Stimulated activated CD8-positive, alpha-beta memory T cell treated with anti-CD3 and anti-CD28 coated beads, Interleukin-15, amount 100 ng/mL, for 1 hour (primary cell): ENCODE measurements around the gene SH3GLB1.

Experiments
- DNase-seq: peaks from one replicate; pipeline ENCODE4 v3.0.0-alpha.2; 2020; ENCODE audit warnings: low read depth

The SH3GLB1 gene

GRCh38 chr1:86739648-86740509 is 35.5 kb downstream of the SH3GLB1 start:
- no peak for DNase-seq

- peak; percentile 19 for DNase-seq
Observed at GRCh38 chr1:86741947-86742572, 37.7 kb downstream of the SH3GLB1 start.

- no peak for DNase-seq
Observed at GRCh38 chr1:86747304-86747703, 42.9 kb downstream of the SH3GLB1 start.

- no peak for DNase-seq
Observed at GRCh38 chr1:86748622-86749373, 44.4 kb downstream of the SH3GLB1 start.

- DNase-seq, result no peak
Observed at GRCh38 chr1:86750076-86750475, 45.7 kb downstream of the SH3GLB1 start.

- DNase-seq, result no peak
Observed at GRCh38 chr1:86750530-86750929, 46.2 kb downstream of the SH3GLB1 start.

GRCh38 chr1:86751923-86752322 is 47.5 kb downstream of the SH3GLB1 start:
- no peak for DNase-seq

GRCh38 chr1:86753700-86754099 is 49.3 kb downstream of the SH3GLB1 start:
- DNase-seq, result no peak

- no peak for DNase-seq
Observed at GRCh38 chr1:86754265-86754974, 50.0 kb downstream of the SH3GLB1 start.

GRCh38 chr1:86756062-86756406 is 51.7 kb downstream of the SH3GLB1 start:
- DNase-seq, result no peak

- no peak for DNase-seq
Observed at GRCh38 chr1:86757272-86757984, 53.1 kb downstream of the SH3GLB1 start.

- DNase-seq, result no peak
Observed at GRCh38 chr1:86758570-86758969, 54.2 kb downstream of the SH3GLB1 start.

- no peak for DNase-seq
Observed at GRCh38 chr1:86760199-86760598, 55.8 kb downstream of the SH3GLB1 start.

GRCh38 chr1:86762336-86762735 is 58.0 kb downstream of the SH3GLB1 start:
- no peak for DNase-seq

- DNase-seq, result no peak
Observed at GRCh38 chr1:86764523-86764922, 60.1 kb downstream of the SH3GLB1 start.

- no peak for DNase-seq
Observed at GRCh38 chr1:86765073-86765472, 60.7 kb downstream of the SH3GLB1 start.

- DNase-seq, result no peak
Observed at GRCh38 chr1:86765674-86766073, 61.3 kb downstream of the SH3GLB1 start.

- no peak for DNase-seq
Observed at GRCh38 chr1:86768554-86768953, 64.2 kb downstream of the SH3GLB1 start.

GRCh38 chr1:86769065-86769464 is 64.7 kb downstream of the SH3GLB1 start:
- no peak for DNase-seq

GRCh38 chr1:86773341-86774288 is 69.2 kb downstream of the SH3GLB1 start:
- DNase-seq, result no peak
